H1 (cell line): ENCODE data around the gene MALT1. TPM values are rescaled to one million over a fixed set of nuclear protein-coding genes. Genes with fewer than 3 reads are reported as not detected.

Experiments
- CTCF ChIA-PET: fragments of 300-600 bp; sonication (Branson Sonifier 250); formaldehyde crosslinking; loops from one replicate; lab custom pipeline; 2021; ENCODE audit not compliant: partially characterized antibody; lab: Charles Lee
- POLR2A ChIA-PET: fragments of 300-600 bp; sonication (Branson Sonifier 250); formaldehyde crosslinking; loops from one replicate; lab custom pipeline; 2021; ENCODE audit warnings: inconsistent platforms; ENCODE audit not compliant: partially characterized antibody; lab: Charles Lee
- DNase-seq, 2 experiments: peaks; one replicate each; pipeline versions ENCODE4 v3.0.0 to v3.0.0-alpha.2; 2010 to 2022; ENCODE audit warnings: low spot score in 2 of 2, low read depth in 1 of 2, mixed read lengths in 1 of 2
- FAIRE-seq: peaks from 2 replicates; lab custom pipeline; 2011; peaks lifted over from hg19 to GRCh38; lab: Jason Lieb, UNC
- H2AFZ ChIP-seq: 2 replicates; pipeline ENCODE4 v1.8.1; 2012; ENCODE audit warnings: low read length, inconsistent platforms
- H2AK5ac ChIP-seq: 2 replicates; pipeline ENCODE4 v1.6.1; 2013; ENCODE audit warnings: low read depth, low read length
- H2BK120ac ChIP-seq: replicated peaks from 2 replicates; pipeline ENCODE3; 2013; ENCODE audit warnings: low read depth, low read length, inconsistent platforms
- H2BK12ac ChIP-seq: 2 replicates; pipeline ENCODE4 v1.6.1; 2013; ENCODE audit warnings: low read depth, low read length
- H2BK15ac ChIP-seq: 2 replicates; pipeline ENCODE4 v1.6.1; 2013; ENCODE audit warnings: low read length
- H2BK20ac ChIP-seq: 2 replicates; pipeline ENCODE4 v1.6.1; 2013; ENCODE audit warnings: low read length
- H2BK5ac ChIP-seq: 2 replicates; pipeline ENCODE4 v1.6.1; 2013; ENCODE audit warnings: low read depth, low read length
- H3K14ac ChIP-seq: 2 replicates; pipeline ENCODE4 v1.6.1; 2013; ENCODE audit warnings: inconsistent platforms; ENCODE audit not compliant: insufficient read length
- H3K18ac ChIP-seq: 2 replicates; pipeline ENCODE4 v1.6.1; 2013; ENCODE audit warnings: low read length; ENCODE audit errors: extremely low read depth
- H3K23ac ChIP-seq: 2 replicates; pipeline ENCODE4 v1.6.1; 2013; ENCODE audit warnings: inconsistent platforms; ENCODE audit not compliant: insufficient read length
- H3K23me2 ChIP-seq: 2 replicates; pipeline ENCODE4 v1.6.1; 2013; ENCODE audit warnings: low read depth, low read length
- H3K27ac ChIP-seq: 2 replicates; pipeline ENCODE4 v1.6.1; 2011; ENCODE audit warnings: low read depth, low read length, inconsistent platforms
- H3K27me3 ChIP-seq, 4 experiments: replicated peaks in 1 of 4; 1 replicate in 1 of 4; 2 replicates in 3 of 4; pipeline versions ENCODE4 v1.6.1 to v1.8.1; 2011 to 2013; ENCODE audit warnings: low read length in 3 of 4, mild to moderate bottlenecking in 3 of 4, inconsistent platforms in 2 of 4, mixed read lengths in 2 of 4, moderate library complexity in 1 of 4; ENCODE audit not compliant: control insufficient read depth in 3 of 4, insufficient read depth in 3 of 4; ENCODE audit errors: extremely low read depth in 1 of 4
- H3K36me3 ChIP-seq, 4 experiments: 2 replicates each; pipeline versions ENCODE4 v1.6.1 to v1.8.1; 2011 to 2013; ENCODE audit warnings: mild to moderate bottlenecking in 4 of 4, low read length in 3 of 4, moderate library complexity in 2 of 4, control low read depth in 1 of 4, inconsistent platforms in 1 of 4; ENCODE audit not compliant: insufficient read depth in 4 of 4, control insufficient read depth in 2 of 4
- H3K4ac ChIP-seq: replicated peaks from 2 replicates; pipeline ENCODE3; 2013; ENCODE audit warnings: low read length, low read depth, mixed read lengths, inconsistent platforms; ENCODE audit not compliant: insufficient read length
- H3K4me1 ChIP-seq, 4 experiments: replicated peaks in 1 of 4; 1 replicate in 1 of 4; 2 replicates in 3 of 4; pipeline versions ENCODE4 v1.6.1 to v1.8.1; 2011 to 2013; ENCODE audit warnings: low read length in 3 of 4, inconsistent platforms in 2 of 4, mixed read lengths in 1 of 4; ENCODE audit not compliant: insufficient read depth in 4 of 4, control insufficient read depth in 3 of 4
- H3K4me2 ChIP-seq, 2 experiments: 2 replicates each; pipeline versions ENCODE4 v1.6.1 to v1.8.1; 2011 to 2013; ENCODE audit warnings: low read depth in 2 of 2, low read length in 2 of 2, control low read depth in 1 of 2, inconsistent platforms in 1 of 2, mild to moderate bottlenecking in 1 of 2; ENCODE audit not compliant: insufficient read depth in 1 of 2
- H3K4me3 ChIP-seq, 4 experiments: fragments of 200-600, 300-600 bp in 1 of 4; sonication (generic), shearing (Covaris generic), sonication (Bioruptor Twin) in 1 of 4; 2 replicates each; pipeline versions ENCODE4 v1.5.1 to v1.8.1; 2011 to 2016; ENCODE audit warnings: low read length in 4 of 4, low read depth in 3 of 4, control low read depth in 2 of 4, inconsistent platforms in 2 of 4, mild to moderate bottlenecking in 2 of 4, mixed read lengths in 1 of 4, moderate library complexity in 1 of 4; ENCODE audit not compliant: insufficient read depth in 2 of 4; ENCODE audit errors: extremely low read depth in 1 of 4
- H3K56ac ChIP-seq: replicated peaks from 2 replicates; pipeline ENCODE3; 2013; ENCODE audit warnings: low read depth, mild to moderate bottlenecking, mixed read lengths, low read length, inconsistent platforms; ENCODE audit not compliant: insufficient read length
- H3K79me1 ChIP-seq: 2 replicates; pipeline ENCODE4 v1.6.1; 2013; ENCODE audit warnings: low read depth, low read length, control low read depth
- H3K79me2 ChIP-seq, 2 experiments: 2 replicates each; pipeline versions ENCODE4 v1.6.1 to v1.8.1; 2012 to 2013; ENCODE audit warnings: low read length in 2 of 2, mild to moderate bottlenecking in 2 of 2, inconsistent platforms in 1 of 2; ENCODE audit not compliant: insufficient read depth in 2 of 2, control insufficient read depth in 1 of 2
- H3K9ac ChIP-seq, 4 experiments: replicated peaks in 1 of 4; 1 replicate in 1 of 4; 2 replicates in 3 of 4; pipeline versions ENCODE4 v1.6.1 to v1.8.1; 2011 to 2013; ENCODE audit warnings: low read depth in 3 of 4, low read length in 3 of 4, control low read depth in 2 of 4, mild to moderate bottlenecking in 2 of 4, moderate library complexity in 2 of 4, inconsistent platforms in 1 of 4; ENCODE audit errors: extremely low read depth in 1 of 4
- H3K9me3 ChIP-seq, 2 experiments: 2 replicates each; pipeline versions ENCODE4 v1.6.1 to v1.8.1; 2012 to 2013; ENCODE audit warnings: mild to moderate bottlenecking in 2 of 2, moderate library complexity in 2 of 2, control low read depth in 1 of 2, inconsistent platforms in 1 of 2, low read depth in 1 of 2, low read length in 1 of 2, mixed read lengths in 1 of 2; ENCODE audit not compliant: insufficient read depth in 2 of 2
- H4K20me1 ChIP-seq, 2 experiments: replicated peaks in 1 of 2; 2 replicates each; pipeline versions ENCODE3 to v1.8.1; 2011 to 2013; ENCODE audit warnings: inconsistent platforms in 2 of 2, low read length in 2 of 2, mild to moderate bottlenecking in 1 of 2; ENCODE audit not compliant: insufficient read depth in 2 of 2, control insufficient read depth in 1 of 2
- H4K5ac ChIP-seq: 2 replicates; pipeline ENCODE4 v1.6.1; 2013; ENCODE audit warnings: low read length, low read depth, mixed read lengths, inconsistent platforms; ENCODE audit not compliant: insufficient read length
- H4K8ac ChIP-seq: 2 replicates; pipeline ENCODE4 v1.8.0; 2013; ENCODE audit warnings: mild to moderate bottlenecking, moderate library complexity, low read length, inconsistent platforms; ENCODE audit not compliant: insufficient read depth; ENCODE audit errors: extremely low read depth
- H4K91ac ChIP-seq: replicated peaks from 2 replicates; pipeline ENCODE3; 2013; ENCODE audit warnings: low read length, mixed read lengths, inconsistent platforms; ENCODE audit not compliant: insufficient read length
- CEBPB ChIP-seq: IDR thresholded peaks from 2 replicates; pipeline ENCODE4 v1.6.1; 2012; ENCODE audit warnings: low read depth, low read length
- POU5F1 ChIP-seq: IDR thresholded peaks from 2 replicates; pipeline ENCODE4 v1.6.1; 2011; ENCODE audit warnings: low read depth, mild to moderate bottlenecking, low read length, moderate library complexity
- WGBS, 2 experiments: shearing (Covaris generic) in 1 of 2; methylation state at CpG; one replicate each; pipeline versions ENCODE4 v1.1.6 to v1.1.7; 2013 to 2015; ENCODE audit warnings: low lambda C conversion rate in 2 of 2, mixed read lengths in 2 of 2, inconsistent platforms in 1 of 2, low coverage in 1 of 2, missing lambda C conversion rate in 1 of 2; ENCODE audit not compliant: insufficient replicate concordance in 2 of 2, insufficient coverage in 1 of 2, insufficient read length in 1 of 2; ENCODE audit errors: extremely low coverage in 1 of 2, missing lambda C conversion rate in 1 of 2; 5-methylcytosine and 5-hydroxymethylcytosine counted together
- polyA plus RNA-seq, 7 experiments: library from polyadenylated mRNA; depleted of rRNA in 3 of 7; stranded (reverse) in 5 of 7; unstranded in 2 of 7; fragments of >200 nt in 5 of 7; fragments of 200-250 nt in 2 of 7; gene quantifications; 1 replicate in 5 of 7; 2 replicates in 1 of 7; 4 replicates in 1 of 7; pipeline versions ENCODE4 v1.2.1 to v1.2.3, GENCODE V29; 2011 to 2013; ENCODE audit warnings: missing spikeins in 2 of 7, mixed read lengths in 2 of 7
- total RNA-seq: library from RNA; stranded (reverse); fragmentation: NEBNext Ultra II Directional; extraction: Animal tissue kit (Norgen Biotek cat#: 25700); gene quantifications from 2 replicates; pipeline ENCODE4 v1.2.1, GENCODE V29; 2021

MALT1 gene
- total and polyA plus RNA-seq, 2 of the 8 experiments (the other 6 are each of a cell fraction or from before 2014, with no cell fraction given), result 10.7 to 25.9 TPM

- H4K20me1 ChIP-seq, result no peaks in the 10 kb centered on the region
- WGBS, 2 experiments, result 88% methylated on average over 3 of the region's 3 CpGs; no CpG with 5 or more reads in 1 of the 2 experiments
- H3K4me1 ChIP-seq, result 0 out of 7 replicates have a peak, but pooled peaks cover 0 to under 1% (median 0%) of the 10 kb centered on the region in 4 experiments
- CTCF ChIA-PET, result interaction anchor here (1.2 kb wide), 1 partner anchor 40 kb away, joined by 3 read pairs; no protein-coding TSS in a partner anchor
- H3K18ac ChIP-seq, result no peak overlapping the region
- no peak overlapping the region for H2BK120ac ChIP-seq
- H3K23ac ChIP-seq, result no peak overlapping the region
- POLR2A ChIA-PET, result no interaction called here
- peaks cover 0 to 4% (median under 1%) of the 10 kb centered on the region in 4 experiments; a peak in 1 of 8 replicates for H3K36me3 ChIP-seq
- no peak overlapping the region for H2BK5ac ChIP-seq
- H2AK5ac ChIP-seq, result no peak overlapping the region
- no peak overlapping the region for H3K27ac ChIP-seq
- H3K4me3 ChIP-seq, result no peak overlapping the region
- H3K4me2 ChIP-seq, result no peak overlapping the region
- no peak overlapping the region for H4K5ac ChIP-seq
- H2BK20ac ChIP-seq, result no peak overlapping the region
- no peak overlapping the region for H4K8ac ChIP-seq
- no peaks in the 10 kb centered on the region for H3K27me3 ChIP-seq
- H3K79me1 ChIP-seq, result no peaks in the 10 kb centered on the region
- H2BK15ac ChIP-seq, result no peak overlapping the region
- no peak overlapping the region for H2BK12ac ChIP-seq
- H3K4ac ChIP-seq, result no peak overlapping the region
- H3K79me2 ChIP-seq, result no peaks in the 10 kb centered on the region
- DNase-seq (no peak), FAIRE-seq (no peak)
- H2AFZ ChIP-seq, result no peak overlapping the region
- no peak overlapping the region for H3K9ac ChIP-seq
- H3K9me3 ChIP-seq, result no peaks in the 10 kb centered on the region
- no peak overlapping the region for H3K14ac ChIP-seq
- TF ChIP-seq CEBPB (peak; percentile 38; the same call in 1 of the 2 replicates), POU5F1 (no peak)
- no peaks in the 10 kb centered on the region for H3K23me2 ChIP-seq
- H3K56ac ChIP-seq, result no peak overlapping the region
- no peak overlapping the region for H4K91ac ChIP-seq
Observed at GRCh38 chr18:58723810-58724602, 52.7 kb downstream of the MALT1 start.
